ENCODE results near the gene BBS1.

Gene BBS1

DNA sequence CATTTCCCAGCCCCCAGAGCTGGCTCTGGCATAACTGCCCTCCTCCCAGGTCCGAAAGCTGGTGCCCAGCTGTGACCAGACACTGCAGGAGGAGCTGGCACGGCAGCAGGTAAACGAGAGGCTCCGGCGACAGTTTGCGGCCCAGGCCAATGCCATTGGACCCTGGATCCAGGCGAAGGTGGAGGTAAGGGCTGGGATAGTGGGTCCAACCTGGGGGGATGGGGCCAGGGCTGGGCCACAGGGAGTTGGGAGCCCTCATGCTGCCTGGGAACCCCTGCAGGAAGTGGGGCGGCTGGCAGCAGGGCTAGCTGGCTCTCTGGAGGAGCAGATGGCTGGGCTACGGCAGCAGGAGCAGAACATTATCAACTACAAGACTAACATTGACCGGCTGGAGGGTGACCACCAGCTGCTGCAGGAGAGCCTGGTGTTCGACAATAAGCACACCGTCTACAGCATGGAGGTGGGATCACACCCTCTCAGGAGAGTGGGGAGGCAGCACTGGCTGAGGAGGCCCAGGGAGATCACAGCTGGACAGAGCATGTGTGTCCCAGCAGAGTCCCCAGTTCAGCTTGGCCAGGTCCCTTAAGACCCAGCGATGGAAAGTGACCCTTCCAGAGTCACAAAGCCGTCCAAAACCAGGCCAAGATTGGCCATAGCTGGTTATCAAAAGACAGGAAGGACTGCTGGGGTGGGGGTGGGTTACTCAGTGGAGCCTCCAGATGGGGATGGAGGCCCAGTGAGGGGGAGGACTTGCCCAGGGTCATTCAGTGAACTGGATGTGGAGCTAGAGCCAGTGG, 50.9 kb downstream of the BBS1 start:
- Histone ChIP-seq H2AFZ (ENCODE audit: low read length) (no peak overlapping the region), H3K9ac (ENCODE audit: low read depth, low read length, poor library complexity, severe bottlenecking) (no peak overlapping the region), H4K20me1 (ENCODE audit: insufficient read depth, low read length, poor library complexity, severe bottlenecking) (no peaks in the 10 kb centered on the region), H3K4me1 (ENCODE audit: insufficient read depth, low read length, poor library complexity, severe bottlenecking) (no peaks in the 10 kb centered on the region), H3K36me3 (ENCODE audit: insufficient read depth, low read length) (no peaks in the 10 kb centered on the region), H3K79me2 (ENCODE audit: insufficient read depth, low read length) (no peaks in the 10 kb centered on the region), H3K4me3 (ENCODE audit: low read length, poor library complexity, severe bottlenecking) (no peak overlapping the region), H3K9me2 (replicated peaks; ENCODE audit: low read depth, low read length) (no peaks in the 10 kb centered on the region), H3K4me2 (ENCODE audit: low read depth, low read length, poor library complexity, severe bottlenecking) (no peak overlapping the region), H3K27me3 (ENCODE audit: insufficient read depth, low read length, poor library complexity, severe bottlenecking) (no peaks in the 10 kb centered on the region), H3K9me3 (ENCODE audit: insufficient read depth, low read depth, low read length) (no peaks in the 10 kb centered on the region), H3F3A (ENCODE audit: low read depth) (no peaks in the 10 kb centered on the region)
- TF ChIP-seq, protein P1, sequence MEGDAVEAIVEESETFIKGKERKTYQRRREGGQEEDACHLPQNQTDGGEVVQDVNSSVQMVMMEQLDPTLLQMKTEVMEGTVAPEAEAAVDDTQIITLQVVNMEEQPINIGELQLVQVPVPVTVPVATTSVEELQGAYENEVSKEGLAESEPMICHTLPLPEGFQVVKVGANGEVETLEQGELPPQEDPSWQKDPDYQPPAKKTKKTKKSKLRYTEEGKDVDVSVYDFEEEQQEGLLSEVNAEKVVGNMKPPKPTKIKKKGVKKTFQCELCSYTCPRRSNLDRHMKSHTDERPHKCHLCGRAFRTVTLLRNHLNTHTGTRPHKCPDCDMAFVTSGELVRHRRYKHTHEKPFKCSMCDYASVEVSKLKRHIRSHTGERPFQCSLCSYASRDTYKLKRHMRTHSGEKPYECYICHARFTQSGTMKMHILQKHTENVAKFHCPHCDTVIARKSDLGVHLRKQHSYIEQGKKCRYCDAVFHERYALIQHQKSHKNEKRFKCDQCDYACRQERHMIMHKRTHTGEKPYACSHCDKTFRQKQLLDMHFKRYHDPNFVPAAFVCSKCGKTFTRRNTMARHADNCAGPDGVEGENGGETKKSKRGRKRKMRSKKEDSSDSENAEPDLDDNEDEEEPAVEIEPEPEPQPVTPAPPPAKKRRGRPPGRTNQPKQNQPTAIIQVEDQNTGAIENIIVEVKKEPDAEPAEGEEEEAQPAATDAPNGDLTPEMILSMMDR (conservative IDR thresholded peaks at IDR 0.05; ENCODE audit: low read length), result no peak
- no peak for TF ChIP-seq EZH2phosphoT487 (IDR thresholded peaks at IDR 0.05; ENCODE audit: borderline replicate concordance)

DNA sequence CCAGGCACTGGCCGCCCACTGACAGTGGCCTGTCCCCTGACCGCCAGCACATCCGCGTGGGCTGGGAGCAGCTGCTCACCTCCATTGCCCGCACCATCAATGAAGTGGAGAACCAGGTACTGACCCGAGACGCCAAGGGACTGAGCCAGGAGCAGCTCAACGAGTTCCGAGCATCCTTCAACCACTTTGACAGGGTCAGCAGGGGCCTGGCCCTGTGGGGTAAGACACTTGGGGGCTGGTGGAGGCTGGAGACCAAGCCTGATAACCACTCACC, 51.5 kb downstream of the BBS1 start:
- Histone ChIP-seq H3K9me2 (replicated peaks; ENCODE audit: low read depth, low read length) (no peaks in the 10 kb centered on the region), H3K36me3 (ENCODE audit: insufficient read depth, low read length) (no peaks in the 10 kb centered on the region), H2AFZ (ENCODE audit: low read length) (no peak overlapping the region), H4K20me1 (ENCODE audit: insufficient read depth, low read length, poor library complexity, severe bottlenecking) (no peaks in the 10 kb centered on the region), H3K4me1 (ENCODE audit: insufficient read depth, low read length, poor library complexity, severe bottlenecking) (no peaks in the 10 kb centered on the region), H3K9ac (ENCODE audit: low read depth, low read length, poor library complexity, severe bottlenecking) (no peak overlapping the region), H3F3A (ENCODE audit: low read depth) (no peaks in the 10 kb centered on the region), H3K27me3 (ENCODE audit: insufficient read depth, low read length, poor library complexity, severe bottlenecking) (no peaks in the 10 kb centered on the region), H3K79me2 (ENCODE audit: insufficient read depth, low read length) (no peaks in the 10 kb centered on the region), H3K4me3 (ENCODE audit: low read length, poor library complexity, severe bottlenecking) (no peak overlapping the region), H3K4me2 (ENCODE audit: low read depth, low read length, poor library complexity, severe bottlenecking) (no peak overlapping the region), H3K9me3 (ENCODE audit: insufficient read depth, low read depth, low read length) (no peaks in the 10 kb centered on the region)
- TF ChIP-seq, protein P1 (conservative IDR thresholded peaks at IDR 0.05; ENCODE audit: low read length), result no peak
- no peak for TF ChIP-seq EZH2phosphoT487 (IDR thresholded peaks at IDR 0.05; ENCODE audit: borderline replicate concordance)

DNA sequence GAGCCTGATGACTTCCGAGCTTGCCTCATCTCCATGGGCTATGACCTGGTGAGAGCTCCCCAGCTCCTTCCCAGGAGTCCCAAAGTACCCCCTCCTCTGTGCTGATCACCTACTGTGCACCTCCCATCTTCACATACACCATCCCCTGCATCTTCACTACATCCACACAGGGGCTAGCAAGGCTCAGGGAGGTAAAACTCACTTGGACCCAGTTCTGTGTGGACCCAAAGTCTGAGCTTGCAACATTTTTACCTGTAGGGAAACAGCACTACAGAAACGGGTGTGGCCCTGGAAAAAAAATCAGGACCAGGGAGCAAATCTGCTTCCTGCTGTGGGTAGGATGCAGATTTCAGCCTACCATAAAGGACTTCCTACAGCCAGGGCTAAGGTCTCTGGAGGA, 51.8 kb downstream of the BBS1 start:
- Histone ChIP-seq H3K27me3 (ENCODE audit: insufficient read depth, low read length, poor library complexity, severe bottlenecking) (no peaks in the 10 kb centered on the region), H3K4me2 (ENCODE audit: low read depth, low read length, poor library complexity, severe bottlenecking) (no peak overlapping the region), H3K4me1 (ENCODE audit: insufficient read depth, low read length, poor library complexity, severe bottlenecking) (no peaks in the 10 kb centered on the region), H3K9me2 (replicated peaks; ENCODE audit: low read depth, low read length) (no peaks in the 10 kb centered on the region), H3F3A (ENCODE audit: low read depth) (no peaks in the 10 kb centered on the region), H2AFZ (ENCODE audit: low read length) (no peak overlapping the region), H4K20me1 (ENCODE audit: insufficient read depth, low read length, poor library complexity, severe bottlenecking) (no peaks in the 10 kb centered on the region), H3K79me2 (ENCODE audit: insufficient read depth, low read length) (no peaks in the 10 kb centered on the region), H3K36me3 (ENCODE audit: insufficient read depth, low read length) (no peaks in the 10 kb centered on the region), H3K9ac (ENCODE audit: low read depth, low read length, poor library complexity, severe bottlenecking) (no peak overlapping the region), H3K9me3 (ENCODE audit: insufficient read depth, low read depth, low read length) (no peaks in the 10 kb centered on the region), H3K4me3 (ENCODE audit: low read length, poor library complexity, severe bottlenecking) (no peak overlapping the region)
- TF ChIP-seq EZH2phosphoT487 (IDR thresholded peaks at IDR 0.05; ENCODE audit: borderline replicate concordance), result no peak
- TF ChIP-seq, protein P1 (conservative IDR thresholded peaks at IDR 0.05; ENCODE audit: low read length), result no peak
